ENCODE data around the gene YWHAB. TPM values are rescaled to one million over a fixed set of nuclear protein-coding genes. Genes with fewer than 3 reads are reported as not detected.

Gene YWHAB
- total RNA-seq, 1 experiment from 2014 or later, result 216 TPM

DNA sequence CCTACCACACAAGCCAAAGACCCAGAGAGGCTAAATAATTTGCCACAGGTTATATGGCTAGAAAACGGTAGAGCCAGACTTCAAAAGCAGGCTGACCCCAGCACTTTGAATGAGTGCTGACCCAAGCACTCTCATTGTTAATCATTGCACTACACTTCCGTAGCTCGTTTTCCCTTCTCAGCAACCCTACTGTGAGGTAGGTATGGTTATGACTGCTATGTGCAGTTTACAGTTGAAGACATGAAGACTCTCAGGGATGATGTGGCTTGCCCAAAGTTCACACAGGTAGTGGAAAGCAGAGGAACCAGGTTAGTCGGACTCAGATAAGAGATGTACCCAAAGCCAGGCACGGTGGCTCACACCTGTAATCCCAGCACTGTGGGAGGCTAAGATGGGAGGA is 41.6 kb upstream of the YWHAB start:
- H3K9me3 Mint-ChIP-seq, result peaks cover 18% of the 10 kb centered on the region
- ChIA-PET POLR2A (interaction anchor here (0.5 kb wide), 1 partner anchor 58 kb away, joined by 3 read pairs; no protein-coding TSS in a partner anchor), CTCF (no interaction called here)
- H3K4me3 Mint-ChIP-seq, result no peak overlapping the region
- ATAC-seq (no peak), DNase-seq (ENCODE audit: low spot score) (no peak)
- peaks cover 7% of the 10 kb centered on the region for H3K27me3 Mint-ChIP-seq (ENCODE audit: low read depth)
- H3K36me3 Mint-ChIP-seq, result peaks cover 4% of the 10 kb centered on the region
- H3K4me1 Mint-ChIP-seq, result no peaks in the 10 kb centered on the region
- H3K27ac Mint-ChIP-seq, result no peak overlapping the region
- TF ChIP-seq ZNF416 (CRISPR knock-in tag; IDR thresholded peaks at IDR 0.05) (no peak), SMAD4 (CRISPR knock-in tag; IDR thresholded peaks at IDR 0.05) (no peak), ELF4 (CRISPR knock-in tag; IDR thresholded peaks at IDR 0.05; ENCODE audit: low read depth) (no peak), ZNF121 (CRISPR knock-in tag; IDR thresholded peaks at IDR 0.05) (no peak), SOX15 (CRISPR knock-in tag; IDR thresholded peaks at IDR 0.05) (no peak), ZBTB21 (CRISPR knock-in tag; IDR thresholded peaks at IDR 0.05; ENCODE audit: borderline replicate concordance) (no peak), NR1H2 (CRISPR knock-in tag; IDR thresholded peaks at IDR 0.05) (no peak), ZNF317 (CRISPR knock-in tag; IDR thresholded peaks at IDR 0.05; ENCODE audit: borderline replicate concordance, low read depth) (no peak), MYBL2 (CRISPR knock-in tag; IDR thresholded peaks at IDR 0.05) (no peak), ESRRA (CRISPR knock-in tag; IDR thresholded peaks at IDR 0.05; ENCODE audit: borderline replicate concordance) (no peak)
- TF ChIP-seq, protein P1, sequence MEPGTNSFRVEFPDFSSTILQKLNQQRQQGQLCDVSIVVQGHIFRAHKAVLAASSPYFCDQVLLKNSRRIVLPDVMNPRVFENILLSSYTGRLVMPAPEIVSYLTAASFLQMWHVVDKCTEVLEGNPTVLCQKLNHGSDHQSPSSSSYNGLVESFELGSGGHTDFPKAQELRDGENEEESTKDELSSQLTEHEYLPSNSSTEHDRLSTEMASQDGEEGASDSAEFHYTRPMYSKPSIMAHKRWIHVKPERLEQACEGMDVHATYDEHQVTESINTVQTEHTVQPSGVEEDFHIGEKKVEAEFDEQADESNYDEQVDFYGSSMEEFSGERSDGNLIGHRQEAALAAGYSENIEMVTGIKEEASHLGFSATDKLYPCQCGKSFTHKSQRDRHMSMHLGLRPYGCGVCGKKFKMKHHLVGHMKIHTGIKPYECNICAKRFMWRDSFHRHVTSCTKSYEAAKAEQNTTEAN (CRISPR knock-in tag; IDR thresholded peaks at IDR 0.05), result no peak

DNA sequence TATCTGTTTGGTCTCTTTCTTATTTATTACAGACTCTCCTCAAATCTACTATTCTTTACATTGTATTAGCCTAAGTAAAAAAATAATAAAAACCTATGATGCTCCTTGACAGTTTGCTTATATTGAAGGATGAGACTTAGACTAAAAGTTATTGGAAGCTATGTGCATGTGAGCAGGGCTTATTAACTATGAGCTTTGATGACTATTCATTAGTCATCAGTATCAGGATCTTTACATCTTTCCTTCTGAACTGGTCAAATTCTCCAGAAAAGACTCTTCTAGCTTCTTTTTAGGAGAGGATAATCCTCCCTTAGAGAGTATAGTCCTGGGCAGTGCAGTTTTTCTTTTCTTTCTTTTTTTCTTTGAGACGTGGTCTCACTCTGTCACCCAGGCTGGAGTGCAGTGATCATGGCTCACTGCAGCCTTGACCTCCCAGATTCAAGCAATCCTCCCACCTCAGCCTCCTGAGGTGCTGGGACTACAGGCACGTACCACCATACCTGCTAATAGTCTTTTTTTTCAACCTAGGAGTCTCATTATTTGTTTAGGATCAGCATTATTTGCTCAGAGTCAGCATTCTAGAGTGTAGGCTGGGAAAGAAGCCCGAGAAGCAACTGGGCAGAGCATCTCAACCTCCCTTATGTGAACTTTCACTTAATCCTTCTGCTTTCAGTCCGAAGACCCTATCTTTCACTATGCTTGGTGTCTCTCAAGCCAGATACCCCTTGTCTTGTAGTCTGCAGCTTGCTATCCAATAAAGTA is 37.1 kb upstream of the YWHAB start:
- no peak for DNase-seq (ENCODE audit: low spot score)
- Mint-ChIP-seq H3K4me3 (no peak overlapping the region), H3K27me3 (ENCODE audit: low read depth) (peaks cover 3% of the 10 kb centered on the region; the same call in 1 of the 2 replicates), H3K4me1 (peaks cover 19% of the 10 kb centered on the region), H3K27ac (no peak overlapping the region), H3K9me3 (peaks cover 6% of the 10 kb centered on the region), H3K36me3 (no peaks in the 10 kb centered on the region)
- ATAC-seq, result no peak
- ChIA-PET POLR2A (no interaction called here), CTCF (no interaction called here)
- TF ChIP-seq ZNF232 (CRISPR knock-in tag; IDR thresholded peaks at IDR 0.05), result no peak
- TF ChIP-seq, protein P2, sequence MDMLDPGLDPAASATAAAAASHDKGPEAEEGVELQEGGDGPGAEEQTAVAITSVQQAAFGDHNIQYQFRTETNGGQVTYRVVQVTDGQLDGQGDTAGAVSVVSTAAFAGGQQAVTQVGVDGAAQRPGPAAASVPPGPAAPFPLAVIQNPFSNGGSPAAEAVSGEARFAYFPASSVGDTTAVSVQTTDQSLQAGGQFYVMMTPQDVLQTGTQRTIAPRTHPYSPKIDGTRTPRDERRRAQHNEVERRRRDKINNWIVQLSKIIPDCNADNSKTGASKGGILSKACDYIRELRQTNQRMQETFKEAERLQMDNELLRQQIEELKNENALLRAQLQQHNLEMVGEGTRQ (CRISPR knock-in tag; IDR thresholded peaks at IDR 0.05), result no peak

DNA sequence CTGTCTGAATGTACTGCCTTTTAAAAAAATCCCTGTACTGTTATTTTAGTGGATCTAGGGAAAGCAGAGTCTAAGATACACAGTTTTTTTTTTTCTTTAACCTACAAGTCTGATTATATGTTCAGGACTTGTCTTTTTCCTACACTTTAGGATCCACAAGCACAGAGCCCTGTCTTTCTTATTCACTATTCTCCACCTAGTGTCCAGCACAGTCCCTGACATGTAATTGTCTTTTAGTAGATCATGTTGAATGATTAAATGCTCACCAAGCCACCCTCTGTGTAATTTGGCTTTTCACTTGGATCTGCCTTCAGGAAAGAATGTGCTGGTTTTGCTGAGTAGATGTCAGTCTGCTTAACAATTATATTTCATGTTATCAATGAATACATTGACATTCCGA is 35.8 kb upstream of the YWHAB start:
- Mint-ChIP-seq H3K27ac (no peak overlapping the region), H3K4me3 (no peak overlapping the region), H3K36me3 (no peaks in the 10 kb centered on the region), H3K9me3 (peaks cover 6% of the 10 kb centered on the region), H3K27me3 (ENCODE audit: low read depth) (peaks cover 3% of the 10 kb centered on the region; the same call in 1 of the 2 replicates), H3K4me1 (peaks cover 19% of the 10 kb centered on the region)
- no peak for TF ChIP-seq MXD4 (CRISPR knock-in tag; IDR thresholded peaks at IDR 0.05; ENCODE audit: borderline replicate concordance)
- TF ChIP-seq, protein P3, sequence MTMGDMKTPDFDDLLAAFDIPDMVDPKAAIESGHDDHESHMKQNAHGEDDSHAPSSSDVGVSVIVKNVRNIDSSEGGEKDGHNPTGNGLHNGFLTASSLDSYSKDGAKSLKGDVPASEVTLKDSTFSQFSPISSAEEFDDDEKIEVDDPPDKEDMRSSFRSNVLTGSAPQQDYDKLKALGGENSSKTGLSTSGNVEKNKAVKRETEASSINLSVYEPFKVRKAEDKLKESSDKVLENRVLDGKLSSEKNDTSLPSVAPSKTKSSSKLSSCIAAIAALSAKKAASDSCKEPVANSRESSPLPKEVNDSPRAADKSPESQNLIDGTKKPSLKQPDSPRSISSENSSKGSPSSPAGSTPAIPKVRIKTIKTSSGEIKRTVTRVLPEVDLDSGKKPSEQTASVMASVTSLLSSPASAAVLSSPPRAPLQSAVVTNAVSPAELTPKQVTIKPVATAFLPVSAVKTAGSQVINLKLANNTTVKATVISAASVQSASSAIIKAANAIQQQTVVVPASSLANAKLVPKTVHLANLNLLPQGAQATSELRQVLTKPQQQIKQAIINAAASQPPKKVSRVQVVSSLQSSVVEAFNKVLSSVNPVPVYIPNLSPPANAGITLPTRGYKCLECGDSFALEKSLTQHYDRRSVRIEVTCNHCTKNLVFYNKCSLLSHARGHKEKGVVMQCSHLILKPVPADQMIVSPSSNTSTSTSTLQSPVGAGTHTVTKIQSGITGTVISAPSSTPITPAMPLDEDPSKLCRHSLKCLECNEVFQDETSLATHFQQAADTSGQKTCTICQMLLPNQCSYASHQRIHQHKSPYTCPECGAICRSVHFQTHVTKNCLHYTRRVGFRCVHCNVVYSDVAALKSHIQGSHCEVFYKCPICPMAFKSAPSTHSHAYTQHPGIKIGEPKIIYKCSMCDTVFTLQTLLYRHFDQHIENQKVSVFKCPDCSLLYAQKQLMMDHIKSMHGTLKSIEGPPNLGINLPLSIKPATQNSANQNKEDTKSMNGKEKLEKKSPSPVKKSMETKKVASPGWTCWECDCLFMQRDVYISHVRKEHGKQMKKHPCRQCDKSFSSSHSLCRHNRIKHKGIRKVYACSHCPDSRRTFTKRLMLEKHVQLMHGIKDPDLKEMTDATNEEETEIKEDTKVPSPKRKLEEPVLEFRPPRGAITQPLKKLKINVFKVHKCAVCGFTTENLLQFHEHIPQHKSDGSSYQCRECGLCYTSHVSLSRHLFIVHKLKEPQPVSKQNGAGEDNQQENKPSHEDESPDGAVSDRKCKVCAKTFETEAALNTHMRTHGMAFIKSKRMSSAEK (CRISPR knock-in tag; IDR thresholded peaks at IDR 0.05; ENCODE audit: borderline replicate concordance), result no peak
- no peak for TF ChIP-seq ELF4 (CRISPR knock-in tag; IDR thresholded peaks at IDR 0.05; ENCODE audit: low read depth)
- CTCF ChIA-PET, result interaction anchor here (0.7 to 1.3 kb wide), 5 partner anchors 12 to 102 kb away, joined by 3 to 6 read pairs (median 5); no protein-coding TSS in a partner anchor
- ATAC-seq, result no peak
- no peak for DNase-seq (ENCODE audit: low spot score)
- POLR2A ChIA-PET, result no interaction called here

Measured in WTC11 (cell line).